GM04503 (cell line): Measurements from ENCODE around the gene ACKR2.
"Not testable (repeated sequence)": the region's sequence is repeated elsewhere in the genome, so short reads cannot be mapped to it uniquely, and the experiment has no call there.

Experiments used
- DNase-seq: peaks from one replicate; pipeline ENCODE4 v3.0.0-alpha.2; 2012; ENCODE audit warnings: low read depth

Gene ACKR2

DNA sequence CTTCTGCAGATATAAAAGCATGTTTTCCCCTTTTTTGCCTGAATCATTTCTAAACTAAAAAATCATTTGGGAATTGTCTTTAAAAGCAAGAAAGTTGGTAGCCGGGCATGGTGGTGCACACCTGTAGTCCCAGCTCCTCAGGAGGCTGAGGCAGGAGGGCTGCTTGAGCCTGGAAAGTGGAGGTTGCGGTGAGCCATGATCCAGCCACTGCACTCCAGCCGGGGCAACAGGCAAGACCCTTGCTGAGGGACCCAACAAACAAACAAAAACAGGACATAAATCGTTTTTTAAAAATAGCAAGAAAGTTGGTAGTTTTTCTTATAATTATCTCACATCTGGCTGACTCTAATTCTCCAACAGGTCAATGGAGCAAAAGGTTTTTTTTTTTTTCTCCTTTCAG, 7.5 kb upstream of the ACKR2 start:
- DNase-seq: no peak

DNA sequence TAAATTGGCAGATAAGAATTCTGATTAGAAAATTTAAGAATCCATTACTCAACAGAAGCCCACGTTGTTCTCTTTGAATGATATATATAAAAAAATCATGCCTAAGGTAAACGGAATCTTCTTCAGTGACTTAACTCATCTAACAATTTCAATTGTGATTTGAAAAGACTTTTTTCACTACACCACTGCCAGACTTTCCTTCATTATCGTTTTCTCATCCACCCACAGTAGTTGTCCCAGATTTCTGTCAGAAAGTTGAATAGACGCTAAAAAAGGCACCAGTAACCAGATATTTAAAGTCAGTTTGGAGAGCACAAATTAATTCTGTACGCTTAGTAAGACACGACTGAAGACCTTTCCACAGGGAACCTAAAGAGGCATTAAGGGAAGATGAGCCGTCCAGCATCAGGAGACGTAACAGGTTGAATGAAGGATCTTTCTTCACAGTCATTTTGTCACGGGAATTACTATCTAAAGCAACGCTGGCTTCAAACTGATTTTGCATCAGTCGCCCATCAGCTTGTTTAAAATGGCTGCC, 6.3 kb upstream of the ACKR2 start:
- no peak for DNase-seq

DNA sequence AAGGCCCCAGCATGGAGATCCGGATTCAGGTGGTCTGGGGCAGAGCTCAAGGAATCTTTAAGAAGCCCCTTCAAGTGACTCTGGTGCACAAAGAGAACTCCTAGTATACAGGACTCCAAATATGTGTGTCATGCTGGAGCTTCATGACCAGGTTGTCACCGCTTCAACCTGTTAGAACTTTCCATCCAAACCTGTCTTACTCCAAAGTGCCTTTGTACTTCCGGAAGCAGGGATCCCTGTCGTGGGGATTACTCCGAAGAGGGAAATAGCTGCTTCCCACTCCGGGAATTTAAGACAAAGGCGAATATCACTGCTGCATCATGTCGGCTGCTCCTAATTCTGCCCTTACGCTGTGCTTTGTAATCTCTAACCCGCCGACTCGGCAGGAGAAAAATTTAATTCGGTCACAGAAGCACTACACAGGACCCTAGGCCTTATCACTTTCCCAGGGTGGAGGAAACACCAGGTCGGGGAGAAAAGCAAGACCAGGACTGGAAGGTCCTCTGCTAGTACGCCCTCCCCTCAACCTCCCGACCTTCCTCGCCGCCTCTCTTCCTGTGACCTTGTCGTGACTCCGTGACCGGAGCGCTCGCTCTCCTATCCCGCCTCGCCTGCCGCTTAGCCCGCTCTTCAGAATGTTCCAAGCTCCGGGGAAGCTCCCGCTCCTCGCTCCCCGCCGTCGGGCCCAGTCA, 5.7 kb upstream of the ACKR2 start:
- no peak for DNase-seq

- peak; percentile 65 for DNase-seq
Measured at GRCh38 chr3:42804106-42804830, 5.0 kb upstream of the ACKR2 start, which contains the start of gene HIGD1A. HIGD1A (minus strand) TSS chr3:42804490; CDS start chr3:42794253, 10,237 bp downstream.

GRCh38 chr3:42804831-42805132, 4.5 kb upstream of the ACKR2 start:
- no peak for DNase-seq

DNA sequence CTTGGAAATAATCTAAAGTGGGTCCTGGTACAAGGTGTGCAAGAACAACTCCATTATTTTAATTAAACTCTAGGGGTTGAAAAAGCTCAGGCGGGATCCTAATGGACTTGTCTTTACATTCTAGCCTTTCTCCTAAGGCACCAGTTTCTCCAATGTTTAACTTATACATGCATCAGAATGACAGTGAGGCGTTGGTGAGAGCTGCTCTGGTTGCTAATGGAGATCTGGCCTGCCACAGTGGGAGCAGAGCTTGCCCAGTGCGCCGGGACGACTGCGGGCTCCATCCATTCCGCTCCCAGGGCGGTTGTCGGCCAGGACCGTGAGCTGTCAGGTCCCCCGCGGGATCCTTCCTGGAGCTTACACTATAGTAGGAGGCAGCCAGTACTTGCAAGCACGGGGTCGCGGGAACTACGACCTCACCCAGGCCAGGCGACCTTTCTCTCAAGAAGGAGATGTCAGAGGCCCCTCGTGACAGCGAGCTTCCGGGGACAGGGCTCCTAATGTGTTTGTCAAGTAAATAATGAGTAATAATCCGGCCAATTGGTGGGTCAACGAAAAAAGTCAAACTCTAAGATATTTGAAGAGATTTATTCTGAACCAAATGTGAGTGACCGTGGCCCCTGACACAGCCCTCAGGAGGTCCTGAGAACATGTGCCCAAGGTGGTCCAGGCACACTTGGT, 4.0 kb upstream of the ACKR2 start:
- DNase-seq: no peak

DNA sequence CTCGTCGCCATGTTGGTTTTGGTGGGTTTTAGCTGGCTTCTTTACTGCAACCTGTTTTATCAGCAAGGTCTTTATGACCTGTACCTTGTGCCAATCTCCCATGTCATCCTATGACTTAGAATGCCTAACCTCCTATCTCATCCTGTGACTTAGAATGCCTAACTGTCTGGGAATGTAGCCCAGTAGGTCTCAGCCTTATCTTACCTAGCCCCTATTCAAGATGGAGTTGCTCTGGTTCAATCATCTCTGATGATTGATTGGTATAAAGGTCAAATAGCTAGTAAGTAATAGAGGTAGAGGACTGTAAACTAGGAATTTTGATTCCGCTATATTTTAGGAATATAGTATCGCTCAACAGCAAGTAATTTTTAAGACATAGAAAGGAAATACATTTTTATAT, 1.3 kb upstream of the ACKR2 start:
- no peak for DNase-seq

DNA sequence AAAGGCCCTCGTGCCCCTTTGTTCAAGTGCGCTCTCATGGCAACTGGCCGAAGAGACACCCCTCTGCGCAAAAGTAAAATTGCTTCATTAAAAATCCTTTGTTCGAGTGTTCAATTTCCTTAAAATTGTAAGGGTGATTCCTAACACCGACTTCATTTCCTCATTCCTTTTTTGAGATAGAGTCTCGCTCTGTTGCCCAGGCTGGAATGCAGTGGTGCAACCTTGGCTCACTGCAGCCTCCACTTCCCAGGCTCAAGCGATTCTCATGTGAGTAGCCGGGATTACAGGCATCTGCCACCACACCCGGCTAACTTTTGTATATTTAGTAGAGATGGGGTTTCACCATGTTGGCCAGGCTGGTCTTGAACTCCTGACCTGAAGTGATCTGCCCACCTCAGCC, 1.5 kb downstream of the ACKR2 start:
- not testable (repeated sequence) for DNase-seq

- not testable (repeated sequence) for DNase-seq
Measured at GRCh38 chr3:42811118-42811883, 2.1 kb downstream of the ACKR2 start.

DNA sequence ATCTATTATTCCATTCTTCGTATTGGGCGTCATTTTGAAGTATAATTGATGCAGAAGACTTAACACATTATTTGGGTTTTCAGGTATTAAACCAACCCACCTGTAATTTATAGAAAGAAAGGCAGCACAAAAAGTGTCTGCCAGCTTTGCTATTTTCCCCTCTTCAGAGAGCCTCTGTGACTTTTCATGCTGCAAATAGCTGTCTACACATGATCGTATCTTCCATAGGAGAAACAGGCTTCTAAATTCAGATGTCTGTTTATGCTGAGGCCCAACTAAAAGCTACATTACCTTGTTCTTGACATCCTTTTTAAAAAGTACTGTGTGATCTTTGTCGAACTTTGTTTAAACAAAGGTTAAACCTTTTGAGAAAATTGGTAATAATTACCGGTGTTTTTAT, 5.0 kb downstream of the ACKR2 start:
- no peak for DNase-seq

DNA sequence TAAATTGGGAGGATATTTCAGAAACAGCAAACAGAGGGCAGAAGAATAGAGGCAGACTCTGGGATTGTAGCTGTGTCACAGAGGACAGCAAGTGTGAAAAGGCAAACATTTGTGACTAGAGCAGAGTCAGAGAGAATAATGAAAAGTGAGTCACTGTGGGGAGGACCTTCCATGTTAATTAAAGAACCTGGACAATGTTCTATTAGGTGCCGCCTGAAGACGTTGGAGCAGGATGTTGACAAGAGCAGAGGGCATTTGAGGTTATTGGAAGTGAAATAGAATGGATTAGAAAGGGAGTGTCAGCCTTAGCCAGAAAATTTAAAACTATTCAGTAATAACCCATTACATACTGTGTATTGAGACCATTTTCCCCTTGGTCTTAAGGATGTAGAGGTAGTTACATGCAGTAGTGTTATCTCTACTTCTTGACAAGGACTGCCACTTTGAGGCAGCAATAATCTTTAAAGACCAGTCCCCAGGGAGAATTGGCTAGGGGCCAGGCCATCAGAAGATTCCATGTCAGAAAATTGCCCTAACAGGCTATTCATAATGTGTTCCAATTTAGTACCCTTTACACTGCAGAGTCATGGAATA, 5.8 kb downstream of the ACKR2 start:
- DNase-seq: no peak

DNA sequence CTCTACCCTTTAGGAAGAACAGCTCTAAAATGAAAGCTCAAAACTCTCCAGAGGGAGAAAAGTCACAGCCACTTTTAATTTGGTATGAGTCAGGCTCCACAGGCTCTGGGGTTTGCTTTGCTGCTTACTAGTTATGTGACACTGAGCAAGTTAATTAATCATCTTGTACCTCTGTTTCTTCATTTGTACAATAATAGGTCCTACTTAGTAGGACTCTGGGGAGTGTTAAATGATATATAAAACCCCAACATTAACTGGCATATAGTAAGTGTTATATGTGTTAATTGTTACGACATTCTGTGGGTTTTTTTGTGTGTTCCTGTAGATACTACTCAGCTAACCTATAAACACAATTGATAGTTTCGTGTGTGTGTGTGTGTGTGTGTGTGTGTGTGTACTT, 6.6 kb downstream of the ACKR2 start:
- no peak for DNase-seq

DNA sequence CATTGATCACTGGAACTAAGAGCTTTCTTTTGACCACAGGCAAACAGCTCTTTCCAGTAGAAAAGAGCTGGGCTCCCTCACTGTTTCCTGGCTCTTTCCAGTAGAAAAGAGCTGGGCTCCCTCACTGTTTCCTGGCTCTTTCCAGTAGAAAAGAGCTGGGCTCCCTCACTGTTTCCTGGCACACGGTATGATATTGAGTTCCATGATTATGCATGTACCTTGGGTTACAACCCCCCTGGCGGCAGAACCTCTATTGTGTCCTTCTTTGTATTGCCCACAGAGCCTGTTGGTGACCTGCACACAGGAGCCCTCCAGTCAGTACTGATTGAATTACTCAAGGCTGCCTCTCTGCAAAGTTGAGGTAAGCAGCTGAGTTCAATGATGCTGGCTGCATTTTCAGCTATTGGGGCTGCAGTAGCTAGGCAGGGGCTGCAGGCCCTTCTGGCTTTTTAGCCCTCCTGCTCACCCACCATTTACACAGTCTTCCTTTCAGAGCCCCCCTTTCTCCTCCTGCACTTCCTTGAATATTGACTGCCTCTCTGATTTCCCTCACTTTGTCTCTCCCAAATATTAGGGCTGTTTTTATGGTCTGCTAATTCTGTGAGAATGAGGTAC, 10.2 kb downstream of the ACKR2 start:
- DNase-seq: no peak

DNA sequence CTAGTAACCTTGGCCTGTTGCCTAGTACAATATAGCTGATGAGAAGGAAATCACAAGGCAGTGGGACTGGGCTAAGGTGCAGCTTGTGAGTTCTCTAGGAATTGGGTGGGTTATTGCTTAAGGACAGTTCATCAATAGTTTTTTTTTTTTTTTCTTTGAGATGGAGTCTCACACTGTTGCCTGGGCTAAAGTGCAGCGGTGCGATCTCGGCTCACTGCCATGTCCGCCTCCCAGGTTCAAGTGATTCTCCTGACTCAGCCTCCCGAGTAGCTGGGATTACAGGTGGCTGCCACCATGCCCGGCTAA, 11.5 kb downstream of the ACKR2 start:
- DNase-seq: no peak

GRCh38 chr3:42822828-42823227, 13.6 kb downstream of the ACKR2 start:
- DNase-seq: no peak

DNA sequence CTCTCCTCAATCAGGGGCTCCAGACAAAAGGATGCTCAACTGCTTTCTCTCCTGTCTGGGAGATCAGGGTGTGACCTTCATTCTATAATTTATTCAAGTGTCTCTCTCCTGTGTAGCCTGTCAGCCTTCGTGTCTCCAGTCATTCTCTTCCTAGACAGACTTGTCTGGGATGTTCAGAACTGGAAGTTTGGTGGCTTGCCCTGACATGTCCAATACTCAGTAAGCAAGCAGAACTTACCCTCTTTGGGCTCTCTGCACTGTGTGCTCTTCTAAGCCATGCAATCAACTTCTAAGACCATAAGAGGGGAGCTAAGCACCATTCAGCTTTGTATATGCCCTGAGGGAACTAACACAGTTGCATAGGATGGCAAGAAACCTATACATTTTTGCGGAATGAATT, 14.1 kb downstream of the ACKR2 start:
- DNase-seq: no peak

- DNase-seq: no peak
Measured at GRCh38 chr3:42826141-42826540, 16.9 kb downstream of the ACKR2 start.

GRCh38 chr3:42827023-42827422, 17.8 kb downstream of the ACKR2 start:
- no peak for DNase-seq

DNA sequence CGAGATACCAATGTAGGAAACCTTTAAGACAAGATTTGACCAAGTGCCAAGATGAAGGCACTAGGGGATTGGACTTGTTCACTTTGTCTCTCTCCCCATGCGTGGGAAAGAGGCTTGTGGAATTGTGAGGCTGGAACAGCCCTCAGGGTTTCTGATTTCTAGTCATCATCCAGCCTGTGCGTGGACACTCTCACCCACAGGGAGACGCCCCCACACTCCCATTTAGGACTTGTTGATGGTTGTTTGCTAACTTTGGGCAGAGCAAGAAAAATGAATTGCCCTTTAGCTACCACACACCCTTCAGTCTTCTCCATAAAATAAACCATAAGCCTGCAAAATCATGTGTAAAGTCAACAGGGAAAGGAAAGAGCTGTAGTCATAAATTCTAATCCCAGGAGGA, 18.4 kb downstream of the ACKR2 start:
- DNase-seq: no peak

DNA sequence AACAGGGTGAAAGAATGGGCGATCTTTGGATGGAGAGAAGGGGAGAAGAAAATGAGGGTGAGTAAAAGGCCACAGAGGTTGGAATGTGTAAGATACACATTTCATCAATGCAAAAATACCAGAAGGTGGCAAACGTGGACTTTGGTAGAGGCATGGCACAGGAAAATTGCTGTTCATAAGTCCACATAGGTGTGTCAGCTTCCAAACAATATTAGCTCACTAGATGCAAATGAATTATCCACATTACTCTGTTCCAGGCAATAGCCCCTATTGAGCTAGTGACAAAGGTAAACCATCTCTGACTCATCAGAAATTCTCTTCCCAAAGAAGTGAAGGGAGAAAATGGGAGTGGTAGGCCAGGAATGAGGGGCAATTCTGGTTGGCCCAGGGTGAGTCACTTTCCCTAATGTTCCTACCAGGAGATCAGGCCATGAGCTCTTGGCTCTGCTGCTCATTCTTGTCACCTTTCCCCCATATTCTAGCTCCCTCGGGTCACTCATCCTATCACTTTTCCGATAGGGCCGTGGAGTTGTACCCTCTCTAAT, 19.9 kb downstream of the ACKR2 start:
- no peak for DNase-seq
